HG02571 (cell line): Measurements from ENCODE around the gene COPS8.

ENCODE experiments used
- ATAC-seq: cut with Tn5 transposase; IDR thresholded peaks from one replicate; pipeline ENCODE4 v1.9.1; 2021; ENCODE audit warnings: mild to moderate bottlenecking, moderate library complexity; ENCODE audit not compliant: unreplicated experiment

The COPS8 gene

GRCh38 chr2:237064203-237065070, 21.3 kb upstream of the COPS8 start:
- ATAC-seq: no peak

- no peak for ATAC-seq
Measured at GRCh38 chr2:237065071-237065377, 20.7 kb upstream of the COPS8 start.

GRCh38 chr2:237066396-237066795, 19.3 kb upstream of the COPS8 start:
- ATAC-seq: no peak

GRCh38 chr2:237068005-237068576, 17.6 kb upstream of the COPS8 start:
- no peak for ATAC-seq

GRCh38 chr2:237072067-237072931, 13.4 kb upstream of the COPS8 start:
- no peak for ATAC-seq

- no peak for ATAC-seq
Measured at GRCh38 chr2:237073552-237073951, 12.1 kb upstream of the COPS8 start.

- no peak for ATAC-seq
Measured at GRCh38 chr2:237074211-237074993, 11.3 kb upstream of the COPS8 start.

GRCh38 chr2:237075749-237076599, 9.7 kb upstream of the COPS8 start:
- no peak for ATAC-seq

- no peak for ATAC-seq
Measured at GRCh38 chr2:237081596-237081995, 4.1 kb upstream of the COPS8 start.

- no peak for ATAC-seq
Measured at GRCh38 chr2:237083026-237083425, 2.7 kb upstream of the COPS8 start.

GRCh38 chr2:237084444-237084843, 1.2 kb upstream of the COPS8 start:
- no peak for ATAC-seq

GRCh38 chr2:237090906-237091305, 5.2 kb downstream of the COPS8 start:
- no peak for ATAC-seq

- ATAC-seq: no peak
Measured at GRCh38 chr2:237091779-237092436, 6.2 kb downstream of the COPS8 start.

GRCh38 chr2:237092506-237092905, 6.8 kb downstream of the COPS8 start:
- ATAC-seq: no peak

GRCh38 chr2:237092920-237093781, 7.5 kb downstream of the COPS8 start:
- ATAC-seq: no peak

GRCh38 chr2:237096201-237096600, 10.5 kb downstream of the COPS8 start:
- no peak for ATAC-seq

GRCh38 chr2:237096911-237097310, 11.2 kb downstream of the COPS8 start:
- ATAC-seq: no peak

- no peak for ATAC-seq
Measured at GRCh38 chr2:237097326-237097910, 11.7 kb downstream of the COPS8 start.
